T-cell (primary cell): Measurements from ENCODE around the gene PIH1D1. TPM values are rescaled to one million over a fixed set of nuclear protein-coding genes. Genes with fewer than 3 reads are reported as not detected.

ENCODE experiments used
- ATAC-seq, 4 experiments: fragments of 200-7000 bp in 3 of 4; fragments of 150-1000 bp in 1 of 4; cut with Tn5 transposase; replicated peaks in 1 of 4; 1 replicate in 3 of 4; 2 replicates in 1 of 4; pipeline ENCODE4 v1.10.0; 2021; ENCODE audit warnings: moderate library complexity in 3 of 4, mild to moderate bottlenecking in 2 of 4, moderate number of reproducible peaks in 1 of 4
- CTCF ChIA-PET, 2 donors: fragments of 300-600 bp; sonication (Branson Sonifier 250); formaldehyde crosslinking; loops; one replicate each; lab custom pipeline; 2022; ENCODE audit warnings: antibody characterized with exemption in 2 of 2; lab: Charles Lee
- POLR2A ChIA-PET, 2 donors: fragments of 300-600 bp; sonication (Branson Sonifier 250); formaldehyde crosslinking; loops; one replicate each; lab custom pipeline; 2022; ENCODE audit warnings: antibody characterized with exemption in 2 of 2; lab: Charles Lee
- DNase-seq, 35 experiments: peaks; one replicate each; pipeline versions ENCODE4 v3.0.0 to v3.0.0-alpha.2; 2013 to 2023
- H3K27ac ChIP-seq: one replicate; pipeline ENCODE4 v1.5.1; 2013; ENCODE audit warnings: low read length
- H3K27me3 ChIP-seq, 2 experiments: replicated peaks in 1 of 2; 1 replicate in 1 of 2; 2 replicates in 1 of 2; pipeline versions ENCODE4 v1.6.1 to v1.7.0; 2013; ENCODE audit warnings: low read length in 1 of 2, mixed read lengths in 1 of 2; ENCODE audit not compliant: control insufficient read depth in 2 of 2, insufficient read depth in 2 of 2; ENCODE audit errors: extremely low read depth in 1 of 2
- H3K36me3 ChIP-seq, 2 donors: 1 replicate in 1 of 2; 2 replicates in 1 of 2; pipeline versions ENCODE4 v1.6.1 to v1.7.0; 2013; ENCODE audit warnings: low read length in 1 of 2; ENCODE audit not compliant: control insufficient read depth in 2 of 2, insufficient read depth in 1 of 2; ENCODE audit errors: extremely low read depth in 1 of 2
- H3K4me1 ChIP-seq, 2 experiments: 1 replicate in 1 of 2; 2 replicates in 1 of 2; pipeline versions ENCODE4 v1.6.1 to v1.7.0; 2013; ENCODE audit warnings: low read length in 2 of 2, mixed read lengths in 1 of 2; ENCODE audit not compliant: insufficient read depth in 2 of 2, control insufficient read depth in 1 of 2; ENCODE audit errors: extremely low read depth in 1 of 2
- H3K4me3 ChIP-seq, 2 donors: 1 replicate in 1 of 2; 2 replicates in 1 of 2; pipeline versions ENCODE4 v1.5.1 to v1.7.0; 2013; ENCODE audit warnings: mild to moderate bottlenecking in 2 of 2, low read length in 1 of 2, moderate library complexity in 1 of 2; ENCODE audit not compliant: control insufficient read depth in 1 of 2; ENCODE audit errors: extremely low read depth in 1 of 2
- H3K9me3 ChIP-seq: 2 replicates; pipeline ENCODE4 v1.7.0; 2013
- H3K27ac Mint-ChIP-seq, 2 donors: one replicate each; pipeline ENCODE4 v1.8.0; 2020 to 2021; ENCODE audit warnings: mild to moderate bottlenecking in 2 of 2, mixed read lengths in 2 of 2
- H3K27me3 Mint-ChIP-seq, 2 donors: one replicate each; pipeline ENCODE4 v1.8.0; 2021 to 2022; ENCODE audit warnings: mixed read lengths in 2 of 2
- H3K36me3 Mint-ChIP-seq: one replicate; pipeline ENCODE4 v1.8.0; 2021; ENCODE audit warnings: mixed read lengths
- H3K4me1 Mint-ChIP-seq, 3 donors: one replicate each; pipeline ENCODE4 v1.8.0; 2020 to 2022; ENCODE audit warnings: mixed read lengths in 3 of 3, mild to moderate bottlenecking in 1 of 3
- H3K4me3 Mint-ChIP-seq, 3 donors: one replicate each; pipeline ENCODE4 v1.8.0; 2020 to 2022; ENCODE audit warnings: mild to moderate bottlenecking in 3 of 3, mixed read lengths in 3 of 3, moderate library complexity in 3 of 3
- H3K9me3 Mint-ChIP-seq, 3 donors: one replicate each; pipeline ENCODE4 v1.8.0; 2020 to 2022; ENCODE audit warnings: mixed read lengths in 3 of 3
- WGBS: methylation state at CpG from one replicate; pipeline ENCODE4 v1.1.5; 2013; ENCODE audit warnings: missing lambda C conversion rate; ENCODE audit not compliant: insufficient coverage; 5-methylcytosine and 5-hydroxymethylcytosine counted together
- total RNA-seq, 35 experiments: library from RNA in 6 of 35; stranded (reverse) in 6 of 35; fragments of 120-200 nt in 1 of 35; gene quantifications; one replicate each; pipeline versions ENCODE4 v1.2.1 to v1.2.4 and lab custom pipeline; 2013 to 2026

PIH1D1 gene
- total RNA-seq, 5 donors from 2014 or later (not counting 1 experiment from before 2014, with no cell fraction given): 122 to 196 (median 163) TPM

DNA sequence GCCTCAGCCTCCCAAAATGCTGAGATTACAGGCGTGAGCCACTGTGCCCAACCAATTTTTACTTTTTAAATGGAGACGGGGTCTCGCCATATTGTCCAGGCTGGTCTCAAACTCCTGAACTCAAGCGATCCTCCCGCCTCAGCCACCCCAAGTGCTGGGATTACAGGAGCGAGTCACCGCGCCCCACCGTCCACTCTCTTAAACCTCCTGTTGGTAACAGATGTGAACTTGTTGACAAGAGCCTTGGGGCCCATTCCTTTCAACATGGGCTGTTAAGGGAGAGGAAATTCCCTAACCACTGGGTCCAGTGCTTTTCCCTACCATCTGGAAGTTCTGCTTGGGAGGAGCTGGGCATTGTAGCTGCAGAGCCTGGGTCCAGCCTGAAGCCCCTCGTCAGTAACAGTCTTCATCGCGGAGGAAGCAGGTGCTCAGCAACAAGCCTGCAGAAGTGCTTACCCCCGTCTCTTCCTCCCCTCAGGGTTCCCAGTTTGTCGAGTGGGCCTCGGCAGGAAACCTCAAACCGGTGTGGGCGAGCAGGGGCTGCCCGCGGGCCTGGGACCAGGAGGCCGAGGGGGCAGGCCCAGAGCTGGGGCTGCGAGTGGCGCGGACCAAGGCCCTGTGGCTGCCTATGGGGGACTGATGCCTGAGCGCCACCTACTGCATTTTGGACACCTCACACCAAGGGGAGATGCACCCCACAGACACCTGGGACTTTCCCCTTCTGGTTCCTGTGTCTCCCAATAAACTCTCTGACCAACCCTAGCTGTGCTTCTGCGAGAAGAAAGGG lies 18.4 kb upstream of the PIH1D1 start:
- Mint-ChIP-seq H3K27ac (peak overlapping the region; percentile 89 to 94), H3K4me1 (peaks cover 46 to 61% (median 49%) of the 10 kb centered on the region in 3 donors), H3K9me3 (no peaks in the 10 kb centered on the region), H3K27me3 (no peaks in the 10 kb centered on the region), H3K4me3 (peak overlapping the region; percentile 17 to 65 (median 24)), H3K36me3 (peaks cover 4% of the 10 kb centered on the region)
- H3K4me3 ChIP-seq: peak overlapping the region in 1 of 2 donors; percentile 6
- ChIA-PET CTCF (interaction anchor here (0.6 to 1.6 kb wide), 18 partner anchors 10 to 247 kb away, joined by 3 to 12 read pairs (median 4); partner anchors contain the start of genes ALDH16A1 (in 1 of the 2), PIH1D1 (in 1 of the 2) and RPS11 (in 1 of the 2)), POLR2A (interaction anchor here (0.6 to 2.4 kb wide), 5 partner anchors 9 to 91 kb away, joined by 3 to 11 read pairs (median 3); partner anchors contain the start of gene ALDH16A1 (in 2 of the 2))
- no peaks in the 10 kb centered on the region for H3K9me3 ChIP-seq
- H3K27ac ChIP-seq: peak overlapping the region; percentile 98
- no peaks in the 10 kb centered on the region for H3K27me3 ChIP-seq
- 12% methylated on average over 13 of the region's 25 CpGs for WGBS
- H3K4me1 ChIP-seq: peaks cover 41 to 85% of the 10 kb centered on the region in 2 experiments
- DNase-seq (peak; percentile 55 to 93 (median 73)), ATAC-seq (peak; percentile 19 to 44 (median 30))
- peaks cover 0 to 17% of the 10 kb centered on the region in 2 donors for H3K36me3 ChIP-seq

DNA sequence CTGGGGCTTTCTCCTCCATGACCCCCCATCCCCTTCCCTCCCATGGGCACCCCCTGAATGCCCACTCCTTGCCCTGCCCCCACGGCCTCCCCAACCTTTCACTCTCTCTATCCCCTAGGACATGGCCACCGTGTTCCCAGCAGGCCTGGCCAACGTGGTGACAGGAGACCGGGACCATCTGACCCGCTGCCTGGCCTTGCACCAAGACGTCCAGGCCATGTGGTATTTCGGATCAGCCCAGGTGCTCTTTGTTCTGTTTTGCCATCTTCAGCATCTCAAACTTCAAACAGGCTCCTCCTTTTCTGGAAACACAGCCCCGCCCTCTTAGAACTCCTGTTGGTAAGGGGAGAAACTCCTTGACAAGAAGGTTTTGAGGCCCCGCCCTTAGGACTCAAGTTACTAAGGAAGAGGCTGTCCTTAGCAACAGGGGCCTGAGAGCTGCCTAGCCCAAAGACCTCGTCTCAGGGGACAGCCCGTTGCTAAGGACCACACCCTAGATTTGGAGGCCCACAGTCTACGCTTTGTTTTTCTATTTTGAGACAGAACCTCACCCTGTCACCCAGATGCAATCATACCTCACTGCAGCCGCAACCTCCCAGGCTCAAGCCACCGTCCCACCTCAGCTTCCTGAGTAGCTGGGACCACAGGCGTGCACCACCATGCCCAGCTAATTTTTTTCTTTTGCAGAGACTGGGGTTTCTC lies 17.3 kb upstream of the PIH1D1 start:
- Histone ChIP-seq H3K36me3 (peaks cover 0 to 28% of the 10 kb centered on the region in 2 donors), H3K9me3 (no peaks in the 10 kb centered on the region), H3K4me1 (peaks cover 41 to 86% of the 10 kb centered on the region in 2 experiments), H3K27ac (peak overlapping the region; percentile 98), H3K27me3 (no peaks in the 10 kb centered on the region), H3K4me3 (peak overlapping the region; percentile 13 to 25)
- CTCF ChIA-PET: interaction anchor here in 1 of 2 donors (0.6 to 1.3 kb wide), 5 partner anchors 16 to 121 kb away, joined by 3 to 6 read pairs (median 4); partner anchors contain the start of genes ALDH16A1 and PIH1D1
- POLR2A ChIA-PET: interaction anchor here (0.6 to 2.4 kb wide), 5 partner anchors 15 to 92 kb away, joined by 3 to 11 read pairs (median 4); partner anchors contain the start of gene ALDH16A1 (in 2 of the 2)
- H3K4me1 Mint-ChIP-seq: peaks cover 41 to 59% (median 46%) of the 10 kb centered on the region in 3 donors
- H3K27ac Mint-ChIP-seq: peak overlapping the region; percentile 100
- H3K36me3 Mint-ChIP-seq: peaks cover 4% of the 10 kb centered on the region
- 30% methylated on average over 13 of the region's 15 CpGs for WGBS
- no peaks in the 10 kb centered on the region for H3K9me3 Mint-ChIP-seq
- DNase-seq (peak; percentile 66 to 96 (median 88)), ATAC-seq (peak; percentile 80 to 83 (median 81))
- H3K4me3 Mint-ChIP-seq: peak overlapping the region; percentile 75 to 84 (median 76)
- no peaks in the 10 kb centered on the region for H3K27me3 Mint-ChIP-seq

DNA sequence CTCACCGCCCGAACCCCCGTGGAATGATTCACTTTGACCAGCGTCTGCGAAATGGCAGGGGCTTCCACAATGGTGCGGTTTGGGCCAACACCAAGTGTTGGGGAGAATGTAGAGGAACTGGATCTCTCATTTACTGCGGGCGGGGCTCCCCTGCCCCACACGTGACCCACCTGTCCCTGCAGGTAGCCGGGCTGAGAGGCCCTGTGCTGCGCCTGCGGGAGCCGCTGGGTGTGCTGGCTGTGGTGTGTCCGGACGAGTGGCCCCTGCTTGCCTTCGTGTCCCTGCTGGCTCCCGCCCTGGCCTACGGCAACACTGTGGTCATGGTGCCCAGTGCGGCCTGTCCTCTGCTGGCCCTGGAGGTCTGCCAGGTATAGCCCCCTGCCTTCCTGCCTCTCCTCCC lies 16.6 kb upstream of the PIH1D1 start:
- peaks cover 4% of the 10 kb centered on the region for H3K36me3 Mint-ChIP-seq
- Histone ChIP-seq H3K9me3 (no peaks in the 10 kb centered on the region), H3K27ac (peak overlapping the region; percentile 98), H3K4me1 (peaks cover 36 to 79% of the 10 kb centered on the region in 2 experiments), H3K4me3 (no peak overlapping the region), H3K27me3 (no peaks in the 10 kb centered on the region), H3K36me3 (peaks cover 0 to 31% of the 10 kb centered on the region in 2 donors)
- 94% methylated on average over 13 of the region's 19 CpGs for WGBS
- H3K4me1 Mint-ChIP-seq: peaks cover 37 to 52% (median 39%) of the 10 kb centered on the region in 3 donors
- H3K4me3 Mint-ChIP-seq: peak overlapping the region in 2 of 3 donors; percentile 17 to 84
- ATAC-seq: no peak
- no peak for DNase-seq
- H3K27ac Mint-ChIP-seq: peak overlapping the region; percentile 100
- POLR2A ChIA-PET: no interaction called here
- H3K27me3 Mint-ChIP-seq: no peaks in the 10 kb centered on the region
- H3K9me3 Mint-ChIP-seq: no peaks in the 10 kb centered on the region
- CTCF ChIA-PET: no interaction called here

DNA sequence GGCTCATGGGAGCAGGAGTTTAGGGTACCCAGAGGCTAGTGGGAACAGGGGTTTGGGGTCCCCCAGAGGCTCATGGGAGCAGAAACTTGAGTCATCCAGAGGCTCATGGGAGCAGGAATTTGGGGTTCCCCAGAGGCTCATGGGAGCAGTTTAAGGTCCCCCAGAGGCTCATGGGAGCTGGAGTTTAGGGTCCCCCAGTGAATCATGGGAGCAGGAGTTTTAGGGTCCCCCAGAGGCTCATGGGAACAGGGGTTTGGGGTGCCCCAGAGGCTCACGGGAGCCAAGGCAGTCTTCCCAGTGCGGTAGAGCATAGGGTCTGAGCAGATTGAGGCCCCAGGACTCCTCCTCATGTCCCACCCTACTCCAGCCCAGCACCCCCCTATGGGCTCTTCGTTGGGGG lies 13.8 kb upstream of the PIH1D1 start:
- POLR2A ChIA-PET: interaction anchor here in 1 of 2 donors (0.7 kb wide), 1 partner anchor 8 kb away, joined by 5 read pairs; no protein-coding TSS in a partner anchor
- H3K27me3 ChIP-seq: no peaks in the 10 kb centered on the region
- H3K4me3 ChIP-seq: no peak overlapping the region
- peaks cover 4 to 38% of the 10 kb centered on the region in 2 donors for H3K36me3 ChIP-seq
- Mint-ChIP-seq H3K27me3 (no peaks in the 10 kb centered on the region), H3K4me3 (no peak overlapping the region), H3K9me3 (no peaks in the 10 kb centered on the region), H3K4me1 (peaks cover 18 to 30% (median 20%) of the 10 kb centered on the region in 3 donors), H3K27ac (peak overlapping the region; percentile 61 to 75), H3K36me3 (peaks cover 4% of the 10 kb centered on the region)
- H3K9me3 ChIP-seq: no peaks in the 10 kb centered on the region
- CTCF ChIA-PET: interaction anchor here (0.5 to 0.7 kb wide), 2 partner anchors 8 to 11 kb away, joined by 3 to 8 read pairs; no protein-coding TSS in a partner anchor
- WGBS: 100% methylated on average over 2 of the region's 3 CpGs
- DNase-seq: no peak
- ATAC-seq: no peak
- peaks cover 20 to 60% of the 10 kb centered on the region in 2 experiments for H3K4me1 ChIP-seq
- H3K27ac ChIP-seq: peak overlapping the region; percentile 55

DNA sequence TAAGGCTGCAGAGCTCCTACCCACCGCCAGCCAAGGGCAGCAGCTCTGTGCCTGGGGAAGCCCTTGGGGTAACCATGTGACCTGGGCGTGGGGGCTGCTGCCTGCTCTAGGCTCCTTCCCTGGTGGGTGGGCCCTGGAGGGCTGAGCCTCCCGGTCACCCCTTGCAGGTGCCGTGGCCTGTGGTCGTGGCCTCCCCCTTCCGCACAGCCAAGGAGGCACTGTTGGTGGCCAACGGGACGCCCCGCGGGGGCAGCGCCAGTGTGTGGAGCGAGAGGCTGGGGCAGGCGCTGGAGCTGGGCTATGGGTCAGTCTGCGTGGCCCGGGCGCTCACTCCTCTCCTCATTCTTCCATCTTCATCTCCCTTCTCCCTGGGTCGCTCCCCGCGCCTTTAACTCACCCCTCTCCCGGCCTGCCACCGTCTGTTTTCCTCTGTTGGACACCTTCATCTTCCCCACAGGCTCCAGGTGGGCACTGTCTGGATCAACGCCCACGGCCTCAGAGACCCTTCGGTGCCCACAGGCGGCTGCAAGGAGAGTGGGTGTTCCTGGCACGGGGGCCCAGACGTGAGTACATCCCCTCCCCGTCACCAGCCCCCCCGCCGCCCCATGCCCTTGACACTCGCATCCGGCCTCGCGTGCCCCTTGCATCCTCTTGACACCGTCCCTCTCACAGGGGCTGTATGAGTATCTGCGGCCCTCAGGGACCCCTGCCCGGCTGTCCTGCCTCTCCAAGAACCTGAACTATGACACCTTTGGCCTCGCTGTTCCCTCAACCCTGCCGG lies 12.5 kb upstream of the PIH1D1 start:
- no peaks in the 10 kb centered on the region for H3K27me3 Mint-ChIP-seq
- no peak overlapping the region for H3K27ac ChIP-seq

More for the DNA sequence above, 12.5 kb upstream of the PIH1D1 start:
- ATAC-seq (no peak), DNase-seq (no peak)
- H3K27me3 ChIP-seq: no peaks in the 10 kb centered on the region
- Mint-ChIP-seq H3K27ac (peak overlapping the region; percentile 19 to 44), H3K4me3 (no peak overlapping the region), H3K4me1 (peaks cover 9 to 19% (median 11%) of the 10 kb centered on the region in 3 donors), H3K36me3 (peaks cover 4% of the 10 kb centered on the region), H3K9me3 (no peaks in the 10 kb centered on the region)
- peaks cover 15 to 48% of the 10 kb centered on the region in 2 donors for H3K36me3 ChIP-seq
- H3K4me3 ChIP-seq: no peak overlapping the region
- H3K9me3 ChIP-seq: no peaks in the 10 kb centered on the region
- WGBS: 97% methylated on average over 36 of the region's 39 CpGs
- ChIA-PET CTCF (no interaction called here), POLR2A (no interaction called here)
- H3K4me1 ChIP-seq: peaks cover 12 to 51% of the 10 kb centered on the region in 2 experiments
